Liver (tissue), 9 donors: ENCODE data around the gene FPR3. TPM values are rescaled to one million over a fixed set of nuclear protein-coding genes. Genes with fewer than 3 reads are reported as not detected.

Experiments used
- DNase-seq: peaks from one replicate; pipeline ENCODE4 v3.0.0-alpha.2; 2017; ENCODE audit warnings: low spot score
- H3K27ac ChIP-seq, 2 donors: one replicate each; pipeline ENCODE4 v1.7.0; 2013; ENCODE audit warnings: inconsistent platforms in 2 of 2, low read length in 2 of 2, control low read depth in 1 of 2, low read depth in 1 of 2, mild to moderate bottlenecking in 1 of 2
- H3K27me3 ChIP-seq, 4 donors: one replicate each; pipeline versions ENCODE4 v1.6.1 to v1.7.0; 2013; ENCODE audit warnings: low read length in 3 of 4, inconsistent platforms in 1 of 4, mild to moderate bottlenecking in 1 of 4, moderate library complexity in 1 of 4; ENCODE audit not compliant: control insufficient read depth in 4 of 4, insufficient read depth in 4 of 4
- H3K36me3 ChIP-seq, 4 donors: one replicate each; pipeline versions ENCODE4 v1.6.1 to v1.7.0; 2013; ENCODE audit warnings: low read length in 3 of 4, mild to moderate bottlenecking in 3 of 4, low read depth in 1 of 4, moderate library complexity in 1 of 4; ENCODE audit not compliant: control insufficient read depth in 4 of 4, insufficient read depth in 3 of 4
- H3K4me1 ChIP-seq, 4 donors: one replicate each; pipeline versions ENCODE4 v1.6.1 to v1.7.0; 2013; ENCODE audit warnings: low read length in 3 of 4, mild to moderate bottlenecking in 3 of 4, moderate library complexity in 1 of 4; ENCODE audit not compliant: control insufficient read depth in 4 of 4, insufficient read depth in 4 of 4
- H3K4me3 ChIP-seq, 3 donors: one replicate each; pipeline versions ENCODE4 v1.6.1 to v1.7.0; 2013; ENCODE audit warnings: low read length in 3 of 3, control low read depth in 1 of 3, low read depth in 1 of 3, mild to moderate bottlenecking in 1 of 3
- H3K9ac ChIP-seq, 2 donors: one replicate each; pipeline ENCODE4 v1.7.0; 2013; ENCODE audit warnings: low read length in 2 of 2, mild to moderate bottlenecking in 2 of 2, moderate library complexity in 2 of 2, control low read depth in 1 of 2, low read depth in 1 of 2
- H3K9me3 ChIP-seq, 4 donors: one replicate each; pipeline versions ENCODE4 v1.6.1 to v1.7.0; 2013; ENCODE audit warnings: low read length in 3 of 4; ENCODE audit not compliant: control insufficient read depth in 4 of 4
- EGR1 ChIP-seq, 2 donors: IDR thresholded peaks; 2 replicates each; pipeline ENCODE4 v1.6.1; 2016 to 2018; ENCODE audit warnings: antibody characterized with exemption in 2 of 2, low read depth in 2 of 2
- FOXA1 ChIP-seq: IDR thresholded peaks from 2 replicates; pipeline ENCODE4 v1.6.1; 2016; ENCODE audit warnings: antibody characterized with exemption
- FOXA2 ChIP-seq: IDR thresholded peaks from 2 replicates; pipeline ENCODE4 v1.6.1; 2016; ENCODE audit warnings: antibody characterized with exemption
- GABPA ChIP-seq, 2 donors: IDR thresholded peaks in 1 of 2; conservative IDR thresholded peaks in 1 of 2; 2 replicates each; pipeline ENCODE4 v1.6.1; 2016; ENCODE audit warnings: antibody characterized with exemption in 2 of 2, mild to moderate bottlenecking in 1 of 2, moderate library complexity in 1 of 2
- HNF4A ChIP-seq, 2 donors: conservative IDR thresholded peaks; 2 replicates each; pipeline ENCODE4 v1.6.1; 2016; ENCODE audit warnings: antibody characterized with exemption in 2 of 2, mild to moderate bottlenecking in 2 of 2
- HNF4G ChIP-seq: IDR thresholded peaks from 2 replicates; pipeline ENCODE4 v1.6.1; 2016; ENCODE audit warnings: antibody characterized with exemption
- JUND ChIP-seq, 2 donors: IDR thresholded peaks; 2 replicates each; pipeline ENCODE4 v1.6.1; 2016; ENCODE audit warnings: antibody characterized with exemption in 2 of 2
- NR2F2 ChIP-seq: IDR thresholded peaks from 2 replicates; pipeline ENCODE4 v1.6.1; 2016; ENCODE audit warnings: antibody characterized with exemption
- RAD21 ChIP-seq, 2 donors: IDR thresholded peaks; 2 replicates each; pipeline ENCODE4 v1.6.1; 2016; ENCODE audit warnings: antibody characterized with exemption in 2 of 2, mild to moderate bottlenecking in 2 of 2
- RXRA ChIP-seq, 2 donors: IDR thresholded peaks; 2 replicates each; pipeline ENCODE4 v1.6.1; 2017 to 2018; ENCODE audit warnings: antibody characterized with exemption in 2 of 2, mild to moderate bottlenecking in 1 of 2
- SP1 ChIP-seq: IDR thresholded peaks from 2 replicates; pipeline ENCODE4 v1.6.1; 2018; ENCODE audit warnings: antibody characterized with exemption, mild to moderate bottlenecking
- TAF1 ChIP-seq: conservative IDR thresholded peaks from 2 replicates; pipeline ENCODE4 v1.6.1; 2016; ENCODE audit warnings: antibody characterized with exemption, mild to moderate bottlenecking
- YY1 ChIP-seq: IDR thresholded peaks from 2 replicates; pipeline ENCODE4 v1.6.1; 2016; ENCODE audit warnings: antibody characterized with exemption, mild to moderate bottlenecking
- WGBS: extraction: QIAGEN DNeasy Blood & Tissue Kit; methylation state at CpG from one replicate; pipeline ENCODE4 v1.1.7; 2013; 5-methylcytosine and 5-hydroxymethylcytosine counted together
- polyA plus RNA-seq, 2 donors: library from polyadenylated mRNA; stranded (reverse) in 1 of 2; unstranded in 1 of 2; fragments of 200-250 nt in 1 of 2; fragments of >200 nt in 1 of 2; fragmentation: Nextera tagmentation in 1 of 2; extraction: Ambion mirVana in 1 of 2; gene quantifications; one replicate each; pipeline versions ENCODE4 v1.2.1 to v1.2.3, GENCODE V29; 2013 to 2015
- total RNA-seq, 2 donors: library from RNA; depleted of rRNA; stranded (reverse); fragments of >200 nt; gene quantifications; one replicate each; pipeline ENCODE4 v1.2.3, GENCODE V29; 2014
- TF ChIP-seq, protein P1 (sequence below): IDR thresholded peaks from 2 replicates; pipeline ENCODE4 v1.6.1; 2016; ENCODE audit warnings: antibody characterized with exemption
- TF ChIP-seq, protein P2 (sequence below): IDR thresholded peaks from 2 replicates; pipeline ENCODE4 v1.6.1; 2016; ENCODE audit warnings: antibody characterized with exemption
- TF ChIP-seq, protein P3 (sequence below): fragments of 150-350 bp; IDR thresholded peaks from 2 replicates; pipeline ENCODE4 v1.5.1; 2017; ENCODE audit warnings: improper control_type of control experiment, low read depth, low read length; ENCODE audit not compliant: missing input control
- TF ChIP-seq, protein P4 (sequence below): IDR thresholded peaks from 2 replicates; pipeline ENCODE4 v1.6.1; 2016; ENCODE audit warnings: antibody characterized with exemption, mild to moderate bottlenecking
- TF ChIP-seq, protein P5 (sequence below): IDR thresholded peaks from 2 replicates; pipeline ENCODE4 v1.6.1; 2016; ENCODE audit warnings: antibody characterized with exemption
- donor health status: healthy.
- donor health status: healthy.
- donor health status: healthy.
- donor health status: healthy.
- donor health status: healthy.

The FPR3 gene
- total and polyA plus RNA-seq, 4 donors, result 1.0 to 7.8 (median 4.1) TPM

DNA sequence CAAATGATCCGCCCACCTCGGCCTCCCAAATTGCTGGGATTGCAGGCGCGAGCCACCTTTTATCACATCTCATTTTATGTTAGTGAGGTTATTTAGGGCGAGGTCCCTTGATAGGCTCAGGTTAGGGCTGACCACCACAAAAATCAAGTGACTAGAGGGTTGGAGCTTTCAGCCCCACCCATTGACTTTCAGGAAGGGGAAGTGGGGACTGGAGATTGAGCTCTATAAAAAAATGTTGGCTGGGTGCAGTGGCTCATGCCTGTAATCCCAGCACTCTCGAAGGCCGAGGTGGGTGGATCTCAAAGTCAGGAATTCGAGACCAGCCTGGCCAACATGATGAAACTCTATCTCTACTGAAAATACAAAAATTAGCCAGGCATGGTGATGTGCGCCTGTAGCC, 20.1 kb downstream of the FPR3 start:
- WGBS, result 82% methylated on average over 9 of the region's 9 CpGs
- Histone ChIP-seq H3K9me3 (peaks cover 5 to 18% (median 10%) of the 10 kb centered on the region in 4 donors), H3K4me3 (peak overlapping the region in 1 of 3 donors; percentile 3), H3K4me1 (peaks cover 0 to 2% (median 0%) of the 10 kb centered on the region in 4 donors), H3K27ac (no peak overlapping the region), H3K27me3 (no peaks in the 10 kb centered on the region), H3K9ac (no peak overlapping the region), H3K36me3 (no peaks in the 10 kb centered on the region)
- DNase-seq, result no peak
- TF ChIP-seq, protein P1, sequence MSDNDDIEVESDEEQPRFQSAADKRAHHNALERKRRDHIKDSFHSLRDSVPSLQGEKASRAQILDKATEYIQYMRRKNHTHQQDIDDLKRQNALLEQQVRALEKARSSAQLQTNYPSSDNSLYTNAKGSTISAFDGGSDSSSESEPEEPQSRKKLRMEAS, result no peak
- TF ChIP-seq NR2F2 (no peak), YY1 (no peak), SP1 (no peak), EGR1 (IDR thresholded peaks at IDR 0.05; ENCODE audit: low read depth in 2 of 2) (no peak), FOXA2 (no peak), HNF4G (no peak), FOXA1 (no peak), HNF4A (conservative IDR thresholded peaks at IDR 0.05) (no peak), RAD21 (IDR thresholded peaks at IDR 0.05) (no peak), JUND (IDR thresholded peaks at IDR 0.05) (no peak), RXRA (IDR thresholded peaks at IDR 0.05) (no peak)
- TF ChIP-seq, protein P2, sequence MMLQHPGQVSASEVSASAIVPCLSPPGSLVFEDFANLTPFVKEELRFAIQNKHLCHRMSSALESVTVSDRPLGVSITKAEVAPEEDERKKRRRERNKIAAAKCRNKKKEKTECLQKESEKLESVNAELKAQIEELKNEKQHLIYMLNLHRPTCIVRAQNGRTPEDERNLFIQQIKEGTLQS, result no peak
- TF ChIP-seq, protein P3, sequence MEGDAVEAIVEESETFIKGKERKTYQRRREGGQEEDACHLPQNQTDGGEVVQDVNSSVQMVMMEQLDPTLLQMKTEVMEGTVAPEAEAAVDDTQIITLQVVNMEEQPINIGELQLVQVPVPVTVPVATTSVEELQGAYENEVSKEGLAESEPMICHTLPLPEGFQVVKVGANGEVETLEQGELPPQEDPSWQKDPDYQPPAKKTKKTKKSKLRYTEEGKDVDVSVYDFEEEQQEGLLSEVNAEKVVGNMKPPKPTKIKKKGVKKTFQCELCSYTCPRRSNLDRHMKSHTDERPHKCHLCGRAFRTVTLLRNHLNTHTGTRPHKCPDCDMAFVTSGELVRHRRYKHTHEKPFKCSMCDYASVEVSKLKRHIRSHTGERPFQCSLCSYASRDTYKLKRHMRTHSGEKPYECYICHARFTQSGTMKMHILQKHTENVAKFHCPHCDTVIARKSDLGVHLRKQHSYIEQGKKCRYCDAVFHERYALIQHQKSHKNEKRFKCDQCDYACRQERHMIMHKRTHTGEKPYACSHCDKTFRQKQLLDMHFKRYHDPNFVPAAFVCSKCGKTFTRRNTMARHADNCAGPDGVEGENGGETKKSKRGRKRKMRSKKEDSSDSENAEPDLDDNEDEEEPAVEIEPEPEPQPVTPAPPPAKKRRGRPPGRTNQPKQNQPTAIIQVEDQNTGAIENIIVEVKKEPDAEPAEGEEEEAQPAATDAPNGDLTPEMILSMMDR, result no peak

DNA sequence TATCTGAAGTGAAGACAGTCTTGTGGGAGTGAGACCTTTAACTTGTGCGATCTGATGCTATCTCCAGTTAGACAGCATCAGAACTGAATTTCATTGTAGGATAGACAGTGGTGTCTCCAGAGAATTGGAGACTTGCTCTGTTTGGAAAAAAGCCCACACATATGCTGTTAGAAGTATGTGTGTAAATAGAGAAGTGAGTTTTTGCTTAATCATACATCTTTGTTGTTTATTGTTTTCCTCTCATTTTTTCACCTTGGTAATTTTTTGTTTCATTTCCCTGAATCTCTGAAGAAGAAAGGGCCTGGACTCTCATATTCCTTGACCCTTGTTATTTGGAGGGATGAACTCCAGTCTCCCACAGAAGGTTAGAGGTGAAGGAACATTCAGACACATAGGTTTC, 21.8 kb downstream of the FPR3 start:
- H3K4me1 ChIP-seq, result no peaks in the 10 kb centered on the region
- 84% methylated on average over 1 of the region's 1 CpG for WGBS
- TF ChIP-seq YY1, result no peak
- DNase-seq, result no peak
- no peaks in the 10 kb centered on the region for H3K36me3 ChIP-seq
- peaks cover 7 to 13% (median 11%) of the 10 kb centered on the region in 4 donors for H3K9me3 ChIP-seq
- no peaks in the 10 kb centered on the region for H3K27me3 ChIP-seq
- no peak overlapping the region for H3K27ac ChIP-seq
- H3K9ac ChIP-seq, result no peak overlapping the region
- no peak overlapping the region for H3K4me3 ChIP-seq

DNA sequence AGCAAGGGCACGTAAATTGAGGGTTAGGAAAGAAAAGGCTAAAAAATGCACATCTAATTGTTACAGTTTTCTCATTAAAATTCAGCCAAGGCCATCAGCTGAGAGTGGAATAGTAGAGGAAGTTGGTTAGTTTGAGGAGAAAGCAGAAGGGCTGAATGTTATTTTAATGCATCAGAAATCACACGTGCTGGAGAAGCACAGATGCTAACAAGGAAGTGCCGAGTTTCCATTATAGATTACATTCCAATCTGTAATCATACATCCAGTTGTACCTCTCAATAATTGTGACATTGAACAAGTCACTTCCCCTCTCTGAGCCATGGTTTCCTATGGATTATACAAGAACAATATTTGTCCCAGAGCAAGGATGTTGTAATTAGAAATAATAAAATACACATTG, 25.1 kb downstream of the FPR3 start:
- DNase-seq, result no peak
- 54% methylated on average over 3 of the region's 3 CpGs for WGBS
- H3K4me1 ChIP-seq, result no peaks in the 10 kb centered on the region

More for the DNA sequence above, 25.1 kb downstream of the FPR3 start:
- Histone ChIP-seq H3K36me3 (no peaks in the 10 kb centered on the region), H3K27ac (no peak overlapping the region), H3K27me3 (no peaks in the 10 kb centered on the region), H3K9me3 (peaks cover 3 to 21% (median 17%) of the 10 kb centered on the region in 4 donors), H3K4me3 (no peak overlapping the region), H3K9ac (no peak overlapping the region)
- TF ChIP-seq HNF4A (conservative IDR thresholded peaks at IDR 0.05) (no peak), YY1 (no peak), GABPA (IDR thresholded peaks at IDR 0.05 in 1 of 2, conservative IDR thresholded peaks at IDR 0.05 in 1 of 2) (no peak), NR2F2 (no peak), RAD21 (IDR thresholded peaks at IDR 0.05) (no peak), FOXA2 (no peak), HNF4G (no peak), SP1 (no peak), TAF1 (no peak), FOXA1 (no peak), RXRA (IDR thresholded peaks at IDR 0.05) (no peak), EGR1 (IDR thresholded peaks at IDR 0.05; ENCODE audit: low read depth in 2 of 2) (no peak), JUND (IDR thresholded peaks at IDR 0.05) (no peak)
- TF ChIP-seq, protein P2, result no peak
- TF ChIP-seq, protein P1, result no peak
- TF ChIP-seq, protein P4, sequence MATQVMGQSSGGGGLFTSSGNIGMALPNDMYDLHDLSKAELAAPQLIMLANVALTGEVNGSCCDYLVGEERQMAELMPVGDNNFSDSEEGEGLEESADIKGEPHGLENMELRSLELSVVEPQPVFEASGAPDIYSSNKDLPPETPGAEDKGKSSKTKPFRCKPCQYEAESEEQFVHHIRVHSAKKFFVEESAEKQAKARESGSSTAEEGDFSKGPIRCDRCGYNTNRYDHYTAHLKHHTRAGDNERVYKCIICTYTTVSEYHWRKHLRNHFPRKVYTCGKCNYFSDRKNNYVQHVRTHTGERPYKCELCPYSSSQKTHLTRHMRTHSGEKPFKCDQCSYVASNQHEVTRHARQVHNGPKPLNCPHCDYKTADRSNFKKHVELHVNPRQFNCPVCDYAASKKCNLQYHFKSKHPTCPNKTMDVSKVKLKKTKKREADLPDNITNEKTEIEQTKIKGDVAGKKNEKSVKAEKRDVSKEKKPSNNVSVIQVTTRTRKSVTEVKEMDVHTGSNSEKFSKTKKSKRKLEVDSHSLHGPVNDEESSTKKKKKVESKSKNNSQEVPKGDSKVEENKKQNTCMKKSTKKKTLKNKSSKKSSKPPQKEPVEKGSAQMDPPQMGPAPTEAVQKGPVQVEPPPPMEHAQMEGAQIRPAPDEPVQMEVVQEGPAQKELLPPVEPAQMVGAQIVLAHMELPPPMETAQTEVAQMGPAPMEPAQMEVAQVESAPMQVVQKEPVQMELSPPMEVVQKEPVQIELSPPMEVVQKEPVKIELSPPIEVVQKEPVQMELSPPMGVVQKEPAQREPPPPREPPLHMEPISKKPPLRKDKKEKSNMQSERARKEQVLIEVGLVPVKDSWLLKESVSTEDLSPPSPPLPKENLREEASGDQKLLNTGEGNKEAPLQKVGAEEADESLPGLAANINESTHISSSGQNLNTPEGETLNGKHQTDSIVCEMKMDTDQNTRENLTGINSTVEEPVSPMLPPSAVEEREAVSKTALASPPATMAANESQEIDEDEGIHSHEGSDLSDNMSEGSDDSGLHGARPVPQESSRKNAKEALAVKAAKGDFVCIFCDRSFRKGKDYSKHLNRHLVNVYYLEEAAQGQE, result no peak
- TF ChIP-seq, protein P5, sequence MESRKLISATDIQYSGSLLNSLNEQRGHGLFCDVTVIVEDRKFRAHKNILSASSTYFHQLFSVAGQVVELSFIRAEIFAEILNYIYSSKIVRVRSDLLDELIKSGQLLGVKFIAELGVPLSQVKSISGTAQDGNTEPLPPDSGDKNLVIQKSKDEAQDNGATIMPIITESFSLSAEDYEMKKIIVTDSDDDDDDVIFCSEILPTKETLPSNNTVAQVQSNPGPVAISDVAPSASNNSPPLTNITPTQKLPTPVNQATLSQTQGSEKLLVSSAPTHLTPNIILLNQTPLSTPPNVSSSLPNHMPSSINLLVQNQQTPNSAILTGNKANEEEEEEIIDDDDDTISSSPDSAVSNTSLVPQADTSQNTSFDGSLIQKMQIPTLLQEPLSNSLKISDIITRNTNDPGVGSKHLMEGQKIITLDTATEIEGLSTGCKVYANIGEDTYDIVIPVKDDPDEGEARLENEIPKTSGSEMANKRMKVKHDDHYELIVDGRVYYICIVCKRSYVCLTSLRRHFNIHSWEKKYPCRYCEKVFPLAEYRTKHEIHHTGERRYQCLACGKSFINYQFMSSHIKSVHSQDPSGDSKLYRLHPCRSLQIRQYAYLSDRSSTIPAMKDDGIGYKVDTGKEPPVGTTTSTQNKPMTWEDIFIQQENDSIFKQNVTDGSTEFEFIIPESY, result no peak
